Activated CD8-positive, alpha-beta T cell treated with anti-CD3 and anti-CD28 coated beads for 36 hours (primary cell): ENCODE measurements around the gene KLHL26. TPM values are rescaled to one million over a fixed set of nuclear protein-coding genes. Genes with fewer than 3 reads are reported as not detected.

Experiments
- ATAC-seq: fragments of 200-7000 bp; cut with Tn5 transposase; one replicate; pipeline ENCODE4 v1.10.0; 2021; ENCODE audit warnings: mild to moderate bottlenecking, moderate library complexity
- CTCF ChIA-PET: fragments of 350-600 bp; sonication (Branson Sonifier 250); formaldehyde crosslinking; loops from one replicate; lab custom pipeline; 2021; ENCODE audit warnings: antibody characterized with exemption; lab: Charles Lee
- POLR2A ChIA-PET: fragments of 350-600 bp; sonication (Branson Sonifier 250); formaldehyde crosslinking; loops from one replicate; lab custom pipeline; 2021; ENCODE audit warnings: antibody characterized with exemption; lab: Charles Lee
- DNase-seq: peaks from one replicate; pipeline ENCODE4 v3.0.0-alpha.2; 2020
- H3K27ac Mint-ChIP-seq: one replicate; pipeline ENCODE4 v1.8.0; 2021; ENCODE audit warnings: mild to moderate bottlenecking, mixed read lengths
- H3K27me3 Mint-ChIP-seq: one replicate; pipeline ENCODE4 v1.8.0; 2021; ENCODE audit warnings: mixed read lengths
- H3K36me3 Mint-ChIP-seq: one replicate; pipeline ENCODE4 v1.8.0; 2021; ENCODE audit warnings: low read depth, mixed read lengths
- H3K4me1 Mint-ChIP-seq: one replicate; pipeline ENCODE4 v1.8.0; 2021; ENCODE audit warnings: low read depth, mixed read lengths
- H3K4me3 Mint-ChIP-seq: one replicate; pipeline ENCODE4 v1.8.0; 2021; ENCODE audit warnings: mild to moderate bottlenecking, moderate library complexity, mixed read lengths
- H3K9me3 Mint-ChIP-seq: one replicate; pipeline ENCODE4 v1.8.0; 2021; ENCODE audit warnings: mixed read lengths
- intact Hi-C: fragments of 100-400 bp; cut with micrococcal nuclease; formaldehyde crosslinking; loops from one replicate; pipeline ENCODE4 v1.10.0; 2022
- total RNA-seq, 2 experiments: library from RNA; stranded (reverse); gene quantifications; one replicate each; pipeline ENCODE4 v1.2.3, GENCODE V29; 2021
- TF ChIP-seq, protein P1 (sequence below): fragments of 200-600 bp; IDR thresholded peaks from one replicate; pipeline ENCODE4 v1.8.0; 2022; ENCODE audit warnings: antibody characterized with exemption, mild to moderate bottlenecking

KLHL26 gene
- total RNA-seq, 2 experiments from 2014 or later, result 10.3 to 10.8 TPM

DNA sequence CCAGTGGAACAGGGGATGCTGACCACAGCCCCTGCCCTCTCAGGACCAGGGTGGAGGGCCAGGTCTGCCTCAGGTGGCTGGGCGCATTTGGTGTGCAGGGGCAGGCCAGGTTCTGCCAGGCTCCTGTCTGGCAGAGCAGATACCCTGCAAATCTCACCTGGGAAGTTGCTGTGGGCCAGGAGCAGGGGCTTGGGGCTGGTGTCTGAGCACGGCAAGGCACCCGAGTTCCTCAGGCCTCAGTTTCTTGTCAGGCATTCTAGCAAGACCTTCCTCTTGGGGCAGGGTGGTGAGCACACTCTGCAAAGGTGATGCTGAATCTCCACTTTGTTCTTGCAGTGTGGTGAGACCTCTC, 47.8 kb downstream of the KLHL26 start:
- CTCF ChIA-PET, result no interaction called here
- DNase-seq, result no peak

DNA sequence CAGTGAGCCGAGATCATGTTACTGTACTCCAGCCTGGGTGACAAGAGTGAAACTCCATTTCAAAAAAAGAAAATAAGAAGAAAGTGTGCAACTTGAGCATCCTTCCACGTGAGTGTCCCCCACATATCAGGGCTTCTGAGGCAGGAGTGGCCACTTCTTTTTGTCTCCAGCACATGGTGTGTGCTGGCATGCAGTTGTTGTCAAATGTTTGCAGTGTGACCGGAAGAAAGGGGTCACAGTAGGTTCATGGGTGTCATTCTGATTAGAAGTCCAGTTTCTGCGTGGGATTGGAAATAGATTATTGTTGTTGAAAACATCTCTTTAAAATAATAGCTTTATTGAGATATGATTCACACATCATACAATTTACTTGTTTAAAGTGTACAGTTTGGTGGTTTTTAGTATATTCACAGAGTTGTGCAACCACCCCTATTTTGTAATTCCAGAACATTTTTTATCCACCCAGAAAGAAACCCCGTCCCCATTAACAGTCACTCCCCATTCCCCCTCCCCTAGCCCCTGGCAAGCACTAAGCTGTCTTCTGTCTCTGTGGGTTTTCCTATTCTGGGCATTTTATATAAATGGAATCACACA, 48.9 kb downstream of the KLHL26 start:
- Mint-ChIP-seq H3K4me1 (peaks cover 25% of the 10 kb centered on the region), H3K36me3 (no peaks in the 10 kb centered on the region), H3K9me3 (no peaks in the 10 kb centered on the region), H3K27me3 (no peaks in the 10 kb centered on the region), H3K4me3 (no peak overlapping the region), H3K27ac (no peak overlapping the region)
- ATAC-seq, result no peak
- TF ChIP-seq, protein P1, sequence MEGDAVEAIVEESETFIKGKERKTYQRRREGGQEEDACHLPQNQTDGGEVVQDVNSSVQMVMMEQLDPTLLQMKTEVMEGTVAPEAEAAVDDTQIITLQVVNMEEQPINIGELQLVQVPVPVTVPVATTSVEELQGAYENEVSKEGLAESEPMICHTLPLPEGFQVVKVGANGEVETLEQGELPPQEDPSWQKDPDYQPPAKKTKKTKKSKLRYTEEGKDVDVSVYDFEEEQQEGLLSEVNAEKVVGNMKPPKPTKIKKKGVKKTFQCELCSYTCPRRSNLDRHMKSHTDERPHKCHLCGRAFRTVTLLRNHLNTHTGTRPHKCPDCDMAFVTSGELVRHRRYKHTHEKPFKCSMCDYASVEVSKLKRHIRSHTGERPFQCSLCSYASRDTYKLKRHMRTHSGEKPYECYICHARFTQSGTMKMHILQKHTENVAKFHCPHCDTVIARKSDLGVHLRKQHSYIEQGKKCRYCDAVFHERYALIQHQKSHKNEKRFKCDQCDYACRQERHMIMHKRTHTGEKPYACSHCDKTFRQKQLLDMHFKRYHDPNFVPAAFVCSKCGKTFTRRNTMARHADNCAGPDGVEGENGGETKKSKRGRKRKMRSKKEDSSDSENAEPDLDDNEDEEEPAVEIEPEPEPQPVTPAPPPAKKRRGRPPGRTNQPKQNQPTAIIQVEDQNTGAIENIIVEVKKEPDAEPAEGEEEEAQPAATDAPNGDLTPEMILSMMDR, result no peak
- POLR2A ChIA-PET, result interaction anchor here (0.6 kb wide), 2 partner anchors 14 to 203 kb away, joined by 3 read pairs; no protein-coding TSS in a partner anchor
- CTCF ChIA-PET, result no interaction called here
- no peak for DNase-seq
- intact Hi-C loops, result loop anchor here (10.0 kb wide), 1 partner anchor 149 kb away; the partner anchor contains the start of gene UPF1

More for the DNA sequence above, 47.8 kb downstream of the KLHL26 start:
- TF ChIP-seq, protein P1, result no peak
- Mint-ChIP-seq H3K4me3 (peak overlapping the region; percentile 85), H3K9me3 (no peaks in the 10 kb centered on the region), H3K27ac (no peak overlapping the region), H3K4me1 (peaks cover 22% of the 10 kb centered on the region), H3K36me3 (no peaks in the 10 kb centered on the region), H3K27me3 (no peaks in the 10 kb centered on the region)
- intact Hi-C loops, result loop anchor here (10.0 kb wide), 1 partner anchor 150 kb away; the partner anchor contains the start of gene UPF1
- POLR2A ChIA-PET, result interaction anchor here (0.5 to 0.9 kb wide), 2 partner anchors 49 to 164 kb away, joined by 3 read pairs; no protein-coding TSS in a partner anchor
- no peak for ATAC-seq

DNA sequence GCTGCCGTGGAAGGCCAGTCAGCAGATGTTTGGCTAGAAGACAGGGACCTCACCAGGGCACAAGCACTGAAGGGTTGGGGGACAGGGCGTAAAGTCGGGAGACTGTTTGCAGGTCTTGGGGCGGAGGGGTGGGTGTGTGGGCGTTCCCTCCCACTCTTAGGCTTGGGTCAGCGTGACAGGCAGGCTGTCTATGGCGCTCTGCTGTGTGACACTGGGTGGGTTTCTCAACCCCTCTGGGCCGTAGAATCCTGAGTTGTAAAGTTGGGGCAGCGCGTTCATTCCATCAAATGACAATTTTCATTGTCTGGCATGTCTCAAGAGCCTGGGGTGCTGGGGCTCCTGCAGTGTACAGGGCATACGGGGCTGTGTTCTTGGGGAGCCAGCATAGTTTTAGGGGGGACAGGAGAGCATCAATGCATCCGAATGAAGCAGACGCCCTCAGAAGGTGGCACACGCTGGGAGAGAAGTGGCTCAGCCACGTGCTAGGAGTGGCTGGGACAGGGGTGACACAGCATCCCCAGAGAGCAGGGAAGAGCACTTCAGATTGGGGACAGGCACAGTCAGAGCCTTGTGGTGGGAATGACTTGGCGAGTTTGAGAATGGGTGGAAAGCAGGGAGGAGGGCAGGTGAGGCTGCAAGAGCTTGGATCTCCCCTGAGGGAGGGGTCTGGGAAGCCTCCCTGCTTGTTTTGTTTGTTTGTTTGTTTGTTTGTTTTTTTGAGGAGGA, 51.1 kb downstream of the KLHL26 start:
- intact Hi-C loops, result loop anchor here (10.0 kb wide), 1 partner anchor 147 kb away; the partner anchor contains the start of gene UPF1
- TF ChIP-seq, protein P1, result no peak
- ChIA-PET CTCF (no interaction called here), POLR2A (no interaction called here)
- no peaks in the 10 kb centered on the region for H3K9me3 Mint-ChIP-seq
- peaks cover 21% of the 10 kb centered on the region for H3K4me1 Mint-ChIP-seq
- H3K27me3 Mint-ChIP-seq, result no peaks in the 10 kb centered on the region
- no peak overlapping the region for H3K4me3 Mint-ChIP-seq
- no peaks in the 10 kb centered on the region for H3K36me3 Mint-ChIP-seq
- H3K27ac Mint-ChIP-seq, result no peak overlapping the region
- no peak for ATAC-seq
- DNase-seq, result no peak

DNA sequence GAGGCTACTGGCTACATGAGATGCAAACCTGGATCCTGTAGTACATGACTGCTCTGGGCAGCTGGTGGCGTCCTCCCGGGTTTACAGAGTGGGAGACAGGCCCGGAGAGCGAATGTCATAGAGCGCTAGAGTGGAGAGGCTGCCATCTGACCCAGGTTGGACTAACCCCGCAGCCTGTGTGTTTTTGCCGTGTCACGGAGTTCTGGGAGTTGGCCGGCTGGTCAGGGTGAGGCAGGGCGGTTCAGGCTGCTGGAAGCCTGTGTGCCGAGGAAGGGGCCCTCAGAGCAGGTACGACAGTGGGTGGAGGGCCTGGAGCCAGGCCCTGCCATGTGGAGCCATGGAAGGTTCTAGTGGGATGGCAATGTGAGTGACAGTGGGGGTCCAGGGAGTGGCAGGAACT, 59.2 kb downstream of the KLHL26 start:
- TF ChIP-seq, protein P1, result no peak
- Mint-ChIP-seq H3K4me1 (peaks cover 27% of the 10 kb centered on the region), H3K9me3 (no peaks in the 10 kb centered on the region), H3K27ac (no peak overlapping the region), H3K27me3 (no peaks in the 10 kb centered on the region), H3K4me3 (no peak overlapping the region), H3K36me3 (no peaks in the 10 kb centered on the region)
- ATAC-seq, result no peak
- no peak for DNase-seq
- POLR2A ChIA-PET, result no interaction called here
- CTCF ChIA-PET, result no interaction called here
- intact Hi-C loops, result no loop called here

DNA sequence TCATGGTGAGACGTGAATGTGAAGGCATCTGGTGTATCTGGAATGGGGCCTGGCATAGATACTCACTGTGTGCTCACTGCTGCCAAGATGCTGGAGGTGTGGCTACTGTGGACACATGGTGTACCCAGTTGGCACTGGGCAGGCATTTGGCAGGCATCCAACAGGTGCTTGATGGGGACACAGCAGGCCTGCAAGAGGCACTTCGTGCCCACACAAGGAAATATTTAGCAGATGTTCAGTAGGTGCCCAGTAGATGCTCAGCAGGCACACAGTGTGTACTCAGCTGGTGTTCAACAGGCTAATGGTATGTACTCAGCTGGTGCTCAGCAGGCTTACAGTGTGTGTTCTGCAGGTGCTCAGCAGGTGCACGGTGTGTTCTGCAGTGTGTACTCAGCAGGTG, 60.9 kb downstream of the KLHL26 start:
- Mint-ChIP-seq H3K36me3 (no peaks in the 10 kb centered on the region), H3K4me3 (no peak overlapping the region), H3K9me3 (no peaks in the 10 kb centered on the region), H3K27ac (no peak overlapping the region), H3K4me1 (peaks cover 31% of the 10 kb centered on the region), H3K27me3 (no peaks in the 10 kb centered on the region)
- TF ChIP-seq, protein P1, result no peak
- DNase-seq, result no peak
- ChIA-PET CTCF (no interaction called here), POLR2A (no interaction called here)
- intact Hi-C loops, result no loop called here
- ATAC-seq, result no peak
